Loucy (cell line): ENCODE results near the gene ANKS3.

Experiments
- EZH2phosphoT487 ChIP-seq: fragments of 200-600 bp; IDR thresholded peaks from 2 replicates; pipeline ENCODE4 v1.6.1; 2018; ENCODE audit warnings: antibody characterized with exemption, mild to moderate bottlenecking, moderate library complexity, borderline replicate concordance
- TF ChIP-seq, protein P1 (sequence below): fragments of 200-600 bp; sonication (generic); conservative IDR thresholded peaks from 2 replicates; pipeline ENCODE4 v1.5.1; 2014; ENCODE audit warnings: mild to moderate bottlenecking, antibody characterized with exemption, low read length

DNA sequence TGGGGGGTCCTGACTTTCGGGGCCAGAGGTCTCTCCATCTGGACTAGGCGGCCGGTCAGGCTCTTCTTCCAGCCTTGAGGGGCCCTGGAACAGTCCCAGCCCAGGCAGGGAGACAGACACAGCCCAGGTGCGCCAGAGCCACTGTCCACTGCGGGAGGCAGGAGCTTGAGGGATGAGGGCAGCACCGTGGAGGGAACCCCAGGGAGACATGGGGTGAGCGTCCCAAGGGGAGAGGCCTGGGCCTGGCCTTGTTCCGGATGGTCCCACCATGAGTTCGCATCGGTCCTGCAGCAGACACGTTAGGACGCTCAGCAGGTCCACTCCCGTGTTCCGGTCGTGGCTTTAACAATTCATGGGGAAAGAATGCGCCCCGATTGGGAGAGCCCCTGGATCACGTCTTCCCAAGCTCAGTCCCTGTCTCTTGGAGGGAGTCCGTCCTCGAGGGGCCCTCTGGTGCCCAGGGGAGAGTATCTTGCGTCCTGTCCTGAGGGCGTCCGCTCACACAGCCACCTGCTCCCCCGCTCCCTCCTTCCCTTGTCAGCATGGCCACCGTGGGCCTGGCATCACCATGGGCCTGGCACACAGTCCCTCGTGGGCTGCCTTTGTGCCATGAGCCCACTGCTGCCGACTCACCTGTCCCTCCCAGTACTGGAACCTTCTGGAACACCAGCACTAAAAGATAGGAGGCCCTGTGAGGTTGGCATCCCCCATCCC lies 47.4 kb downstream of the ANKS3 start:
- TF ChIP-seq, protein P1, sequence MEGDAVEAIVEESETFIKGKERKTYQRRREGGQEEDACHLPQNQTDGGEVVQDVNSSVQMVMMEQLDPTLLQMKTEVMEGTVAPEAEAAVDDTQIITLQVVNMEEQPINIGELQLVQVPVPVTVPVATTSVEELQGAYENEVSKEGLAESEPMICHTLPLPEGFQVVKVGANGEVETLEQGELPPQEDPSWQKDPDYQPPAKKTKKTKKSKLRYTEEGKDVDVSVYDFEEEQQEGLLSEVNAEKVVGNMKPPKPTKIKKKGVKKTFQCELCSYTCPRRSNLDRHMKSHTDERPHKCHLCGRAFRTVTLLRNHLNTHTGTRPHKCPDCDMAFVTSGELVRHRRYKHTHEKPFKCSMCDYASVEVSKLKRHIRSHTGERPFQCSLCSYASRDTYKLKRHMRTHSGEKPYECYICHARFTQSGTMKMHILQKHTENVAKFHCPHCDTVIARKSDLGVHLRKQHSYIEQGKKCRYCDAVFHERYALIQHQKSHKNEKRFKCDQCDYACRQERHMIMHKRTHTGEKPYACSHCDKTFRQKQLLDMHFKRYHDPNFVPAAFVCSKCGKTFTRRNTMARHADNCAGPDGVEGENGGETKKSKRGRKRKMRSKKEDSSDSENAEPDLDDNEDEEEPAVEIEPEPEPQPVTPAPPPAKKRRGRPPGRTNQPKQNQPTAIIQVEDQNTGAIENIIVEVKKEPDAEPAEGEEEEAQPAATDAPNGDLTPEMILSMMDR = no peak
- no peak for TF ChIP-seq EZH2phosphoT487
